ENCODE results near the gene PEX3.
"Not testable (repeated sequence)": the region's sequence is repeated elsewhere in the genome, so short reads cannot be mapped to it uniquely, and the experiment has no call there.

The PEX3 gene

GRCh38 chr6:143507358-143508145 is 56.9 kb downstream of the PEX3 start:
- no peak for DNase-seq

GRCh38 chr6:143510326-143510725 is 59.7 kb downstream of the PEX3 start:
- DNase-seq, result not testable (repeated sequence)

GRCh38 chr6:143510991-143511891 is 60.6 kb downstream of the PEX3 start, which contains the start of gene FUCA2:
FUCA2 (minus strand) TSS chr6:143511720; CDS start chr6:143511634, 86 bp downstream.
- peak in 1 of 2 experiments; percentile 64 for DNase-seq

- peak in 1 of 2 experiments; percentile 32 for DNase-seq
Measured at GRCh38 chr6:143513410-143513809, 62.8 kb downstream of the PEX3 start.

DNA sequence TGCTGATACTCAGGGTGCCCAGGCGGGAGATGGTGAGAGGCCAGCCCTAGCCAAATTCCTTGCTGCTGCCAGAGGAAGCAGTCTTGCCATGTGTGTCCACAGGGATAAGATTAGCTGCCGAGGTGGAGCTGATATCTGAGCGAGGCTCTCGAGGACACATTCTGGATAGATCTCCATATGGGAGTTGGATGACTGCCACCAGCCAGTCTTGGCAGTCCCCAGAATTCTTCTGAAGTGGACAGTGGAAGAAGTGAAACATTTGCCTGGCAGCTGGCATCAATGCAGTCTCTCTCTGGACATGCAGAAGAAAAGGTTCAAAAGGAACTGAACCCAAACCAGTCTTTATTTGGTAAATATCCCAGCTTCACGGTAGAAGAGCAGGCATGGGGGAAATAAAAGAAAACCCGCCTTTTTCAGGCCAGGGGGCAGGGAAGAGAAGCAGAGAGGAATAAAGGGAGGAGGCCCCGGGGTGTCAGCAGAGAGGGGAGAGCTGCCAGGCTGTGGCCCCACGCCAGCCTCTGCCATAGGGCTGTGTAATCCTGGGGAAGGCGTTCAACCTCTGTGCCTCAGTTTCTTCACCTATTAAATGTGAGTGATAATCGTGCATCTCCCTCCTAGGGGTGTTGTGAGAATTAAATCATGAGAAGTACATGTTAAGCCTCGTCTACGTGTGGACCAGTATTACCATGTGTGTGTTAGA is 64.6 kb downstream of the PEX3 start:
- DNase-seq, result no peak

DNA sequence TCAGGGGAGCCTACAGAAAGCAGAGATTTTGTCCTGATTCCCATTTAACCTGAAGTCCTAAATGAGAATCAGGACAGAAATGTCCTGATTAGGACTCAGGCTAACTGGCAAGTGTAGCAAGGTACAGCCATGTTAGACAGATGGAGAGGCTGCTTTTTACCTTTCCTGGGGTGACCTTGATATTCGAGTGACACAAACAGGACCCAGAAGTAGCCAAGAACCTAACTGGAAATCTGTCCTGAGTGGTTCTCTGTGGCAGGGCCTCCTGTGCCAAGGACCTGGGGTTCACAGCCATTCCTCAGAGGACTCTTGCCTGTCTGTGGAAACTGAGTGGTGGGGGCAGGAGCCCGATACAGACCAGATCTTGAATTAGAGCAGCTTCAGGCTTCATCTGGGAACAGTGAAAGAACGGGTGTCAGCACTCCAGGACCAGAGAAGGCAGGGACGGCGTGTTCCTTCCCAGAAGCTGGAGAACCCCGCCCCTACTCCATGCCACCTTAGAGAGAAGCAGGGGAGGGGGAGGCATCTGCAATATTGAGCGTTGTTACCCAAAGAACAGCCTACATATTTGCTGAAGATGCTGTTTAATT is 65.3 kb downstream of the PEX3 start:
- no peak for DNase-seq

- no peak for DNase-seq
Measured at GRCh38 chr6:143516690-143517446, 66.3 kb downstream of the PEX3 start.

GRCh38 chr6:143517447-143517773 is 66.8 kb downstream of the PEX3 start:
- DNase-seq, result no peak

DNA sequence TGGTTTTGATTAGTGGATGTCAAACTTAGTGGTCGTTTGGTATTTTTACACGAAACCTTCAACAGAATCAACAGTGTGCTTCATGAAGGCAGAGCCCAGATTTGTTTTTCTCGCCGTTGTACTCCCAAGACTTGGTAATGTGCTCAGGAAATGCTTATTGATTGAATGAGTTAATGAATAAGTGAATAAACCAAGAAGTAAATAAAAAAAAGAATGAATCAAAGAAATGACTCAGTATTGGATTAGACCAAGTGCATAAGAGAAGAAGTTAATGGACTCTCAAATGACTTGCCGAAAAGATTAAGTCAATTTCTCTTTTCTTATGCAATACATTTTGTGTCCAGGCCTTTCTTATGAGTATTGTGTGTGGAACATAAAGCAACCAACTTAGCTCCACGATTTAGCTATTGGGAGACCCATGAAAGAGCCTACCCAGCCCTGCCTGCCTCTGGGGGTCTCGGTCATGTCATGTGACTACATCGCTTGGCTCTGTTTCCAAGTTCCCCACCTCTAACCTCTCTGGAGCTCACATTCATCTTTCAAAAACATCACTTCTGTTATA is 71.5 kb downstream of the PEX3 start:
- no peak for DNase-seq

GRCh38 chr6:143525356-143525755 is 74.8 kb downstream of the PEX3 start:
- no peak for DNase-seq

DNA sequence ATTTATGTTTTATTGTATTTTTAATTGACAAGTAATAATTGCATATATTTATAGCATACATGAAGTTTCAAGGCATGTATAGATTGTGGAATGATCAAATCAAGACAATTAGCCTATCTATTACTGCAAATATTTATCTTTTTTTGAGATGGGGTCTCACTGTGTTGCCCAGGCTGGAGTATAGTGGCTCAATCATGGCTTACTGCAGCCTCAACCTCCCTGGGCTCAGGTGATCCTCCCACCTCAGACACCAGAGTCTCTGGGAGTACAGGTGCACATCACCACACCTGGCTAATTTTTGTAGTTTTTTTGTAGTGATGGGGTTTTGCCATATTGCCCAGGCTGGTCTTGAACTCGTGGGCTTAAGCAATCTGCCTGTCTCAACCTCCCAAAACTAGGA is 77.1 kb downstream of the PEX3 start:
- DNase-seq, result no peak

DNA sequence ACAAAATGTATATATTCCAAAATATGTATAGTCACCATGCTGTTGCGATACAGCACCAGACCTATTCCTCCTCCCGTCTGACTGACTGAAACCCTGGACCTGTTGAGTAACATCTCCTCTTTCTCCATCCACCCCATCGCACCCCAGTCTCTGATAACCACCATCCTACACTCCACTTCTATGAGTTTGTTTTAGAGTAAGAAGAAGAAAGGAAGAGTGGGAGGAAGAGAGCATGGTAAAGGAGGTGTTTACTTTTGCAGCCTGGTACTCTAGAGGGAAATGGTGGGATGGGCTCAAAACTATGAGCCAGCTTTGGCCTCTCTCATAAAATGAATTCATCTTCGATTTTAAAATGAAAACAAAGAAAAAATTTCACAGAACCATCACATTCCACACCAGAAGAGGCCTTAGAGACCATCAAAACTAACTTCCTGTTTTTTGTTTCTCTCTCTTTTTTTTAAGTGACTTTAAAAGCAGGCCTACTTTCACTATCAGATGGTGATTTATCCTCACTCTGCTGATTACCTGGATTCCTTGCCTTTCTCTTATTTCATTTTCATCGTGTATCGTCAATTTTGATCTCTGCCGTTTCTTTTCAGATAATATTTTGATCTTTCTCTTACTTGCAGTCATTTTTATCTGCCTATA is 77.7 kb downstream of the PEX3 start:
- DNase-seq, result no peak

GRCh38 chr6:143529095-143529494 is 78.5 kb downstream of the PEX3 start:
- no peak for DNase-seq

- DNase-seq, result no peak
Measured at GRCh38 chr6:143531720-143532499, 81.3 kb downstream of the PEX3 start.

DNA sequence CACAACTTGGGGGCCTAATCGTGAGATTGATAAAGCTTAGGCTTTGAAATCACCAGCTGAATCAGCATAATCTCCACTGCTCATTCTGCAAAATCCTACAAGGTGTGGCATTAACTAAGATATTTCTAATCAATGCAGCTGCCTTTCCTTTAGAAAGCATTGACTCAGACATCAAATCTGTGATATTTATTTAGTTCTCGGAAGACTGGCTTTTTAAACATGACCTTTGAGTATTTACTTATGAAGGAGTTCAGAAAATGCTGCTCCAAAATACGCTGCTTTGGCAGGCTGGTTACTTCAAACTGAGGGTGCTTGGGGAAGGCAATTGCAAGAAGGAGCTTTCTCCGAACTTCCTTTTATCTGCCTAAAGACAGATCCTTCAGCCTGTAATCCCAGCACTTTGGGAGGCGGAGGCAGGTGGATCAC is 84.6 kb downstream of the PEX3 start:
- no peak for DNase-seq

DNA sequence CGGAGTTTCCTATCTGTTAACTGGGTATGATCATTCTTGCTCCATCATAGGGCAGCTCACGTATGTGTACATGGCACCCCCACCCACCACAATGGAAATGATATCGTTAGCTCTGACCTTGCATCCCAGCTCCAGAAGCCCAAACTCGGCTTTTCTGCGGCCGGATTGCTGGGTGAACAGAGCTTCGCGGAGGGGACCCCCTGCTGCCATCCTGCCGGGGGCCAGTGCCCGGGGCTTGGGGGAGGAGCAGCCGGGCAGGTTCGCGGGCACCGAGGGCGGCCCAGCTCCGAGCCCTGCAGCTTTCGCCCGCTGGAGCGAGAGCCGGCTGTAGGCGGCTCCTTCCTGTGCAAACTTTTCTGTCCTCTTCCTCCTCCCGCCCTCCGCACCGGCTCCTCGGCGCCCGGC is 85.9 kb downstream of the PEX3 start:
- DNase-seq, result peak in 1 of 2 experiments; percentile 70

GRCh38 chr6:143536866-143537691 is 86.5 kb downstream of the PEX3 start:
- DNase-seq, result peak; percentile 15 to 83

GRCh38 chr6:143538374-143538773 is 87.8 kb downstream of the PEX3 start:
- no peak for DNase-seq

DNA sequence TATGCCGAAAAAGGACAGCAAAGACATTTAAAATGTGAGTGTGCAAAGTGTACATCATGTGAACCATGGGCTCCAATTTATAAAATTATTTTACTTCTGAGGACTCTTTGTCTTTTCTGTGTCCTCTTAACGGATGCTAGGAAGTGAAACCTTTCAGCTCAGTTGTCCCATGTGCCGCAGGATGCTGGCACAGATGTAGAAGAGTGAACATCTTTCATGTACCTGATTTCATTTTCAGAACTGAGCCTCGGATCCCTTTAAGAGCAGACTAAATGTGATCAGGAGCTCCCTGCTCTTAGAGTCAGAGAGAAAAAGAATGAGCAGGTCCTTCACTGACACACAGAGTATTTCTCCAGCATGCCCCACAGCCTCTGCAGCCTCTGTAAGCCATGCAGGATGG is 88.5 kb downstream of the PEX3 start:
- no peak for DNase-seq

Measured in NCI-H526 (cell line).